Measurements from ENCODE around the gene SLC12A7.
A peak's percentile ranks its signal among the peaks of the same experiment; 100 is the strongest.

The SLC12A7 gene

DNA sequence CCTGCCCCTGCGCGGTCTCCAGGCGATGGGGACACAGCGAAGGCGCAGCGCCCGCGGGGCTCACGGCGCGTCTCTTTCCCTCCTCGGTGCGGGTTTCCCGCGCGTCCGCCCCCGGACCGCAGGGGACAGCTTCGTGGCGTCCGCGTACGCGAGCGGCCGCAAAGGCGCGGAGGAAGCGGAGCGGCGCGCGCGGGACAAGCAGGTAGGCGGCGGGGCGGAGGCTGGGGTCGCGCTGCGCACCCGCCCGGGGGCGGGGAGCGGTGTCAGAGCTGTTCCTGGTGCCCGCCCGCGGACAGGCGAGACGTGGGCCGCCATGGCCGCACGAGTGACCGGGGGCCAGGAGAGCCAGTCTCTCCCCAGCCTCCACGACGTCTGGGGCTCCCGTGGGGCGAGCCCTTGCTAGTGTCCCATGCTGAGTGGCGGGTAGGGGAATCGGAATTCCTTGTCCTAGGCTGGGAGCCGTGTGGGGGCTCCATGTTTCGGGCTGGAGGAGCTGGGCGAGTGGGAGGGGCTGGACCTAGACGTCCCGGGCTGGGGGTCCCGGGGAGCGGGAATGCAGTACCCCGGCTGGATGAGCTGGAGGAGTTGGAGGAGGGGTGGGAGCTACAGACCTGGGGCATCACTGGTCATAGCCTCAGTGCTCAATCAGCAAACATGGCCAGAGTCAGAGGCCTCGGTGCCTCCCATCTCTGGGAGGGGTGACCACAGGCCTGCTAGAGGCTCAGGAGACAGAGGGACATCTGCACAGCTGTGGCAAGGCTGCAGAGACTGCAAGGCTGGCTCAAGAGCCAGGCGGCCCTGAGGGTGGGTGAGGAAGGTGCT is 102.3 kb downstream of the SLC12A7 start:
- POLR2A ChIA-PET = interaction anchor here (0.8 kb wide), 1 partner anchor 108 kb away, joined by 3 read pairs; no protein-coding TSS in a partner anchor
- peak overlapping the region; percentile 46 for H3K4me3 ChIP-seq (ENCODE audit: low read depth, low read length)

DNA sequence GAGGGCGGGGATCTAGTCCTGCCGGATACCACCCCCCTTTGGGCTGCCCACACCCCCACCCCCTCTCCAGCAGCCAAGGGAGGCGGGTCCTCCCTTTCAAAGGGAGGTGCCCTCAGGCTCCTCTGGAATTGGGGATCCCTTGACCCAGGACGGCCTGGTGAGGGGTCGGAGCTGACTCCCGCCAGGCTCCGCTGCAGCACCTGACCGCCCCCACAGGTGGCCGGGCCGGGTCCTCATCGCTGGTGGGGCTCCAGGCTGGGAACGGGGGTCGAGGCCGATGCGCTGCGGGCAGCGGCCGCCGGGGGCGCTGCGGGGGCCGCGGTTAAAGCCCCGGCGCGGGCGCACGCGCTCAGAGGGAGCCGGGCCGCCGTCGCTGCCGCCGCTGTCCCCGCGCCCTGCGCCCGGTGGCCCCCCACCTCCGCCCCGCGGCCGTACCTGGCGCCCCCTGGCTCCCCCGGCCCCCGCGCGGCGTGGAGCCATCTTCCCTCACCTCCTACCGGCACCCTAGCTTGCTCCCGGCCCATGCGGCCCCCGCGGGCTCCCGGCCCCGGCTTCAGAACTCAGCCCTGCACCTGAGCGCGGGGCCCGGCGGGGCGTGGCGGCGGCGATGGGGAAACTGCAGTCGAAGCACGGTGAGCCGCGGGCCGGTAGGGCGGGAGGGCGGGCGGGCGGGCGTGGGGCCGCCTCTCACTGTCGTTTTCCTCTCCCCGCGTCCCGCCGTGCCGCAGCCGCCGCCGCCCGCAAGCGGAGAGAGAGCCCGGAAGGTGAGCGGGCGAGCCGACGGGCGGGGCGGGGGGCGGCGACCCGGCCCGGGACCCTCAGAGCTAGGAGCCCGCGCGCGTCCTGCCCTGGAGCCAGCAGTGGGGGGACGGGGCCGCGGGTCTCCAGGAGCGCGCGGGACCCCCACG is 103.2 kb downstream of the SLC12A7 start, which contains the start of gene NKD2:
TSS of gene NKD2 (plus strand) at position 352 of the 908 bp plus-strand sequence. CDS start at position 608, 256 bp downstream.
- Histone ChIP-seq H3K36me3 (ENCODE audit: control insufficient read depth in 2 of 2, insufficient read depth in 1 of 2, low read length in 2 of 2) (peaks cover 0 to 24% of the 10 kb centered on the region in 2 experiments; a peak in 1 of 3 replicates), H3K9me3 (ENCODE audit: control insufficient read depth, insufficient read depth, low read depth, low read length) (no peaks in the 10 kb centered on the region), H3K4me3 (ENCODE audit: low read depth, low read length) (peak within 1 kb of the TSS; percentile 46), H3K4me1 (ENCODE audit: control insufficient read depth, insufficient read depth, low read length) (peaks cover 23% of the 10 kb centered on the region), H3K27ac (ENCODE audit: extremely low read depth, low read depth, low read length) (peak within 1 kb of the TSS; percentile 56; the same call in 1 of the 2 replicates)
- ChIA-PET POLR2A (interaction anchor here (1.2 to 2.6 kb wide), 2 partner anchors 8 to 85 kb away, joined by 3 to 7 read pairs; no protein-coding TSS in a partner anchor), CTCF (interaction anchor here (0.5 to 6.7 kb wide), 21 partner anchors 11 to 789 kb away, joined by 3 to 90 read pairs (median 4); no protein-coding TSS in a partner anchor)
- no peak for TF ChIP-seq ZNF624 (tag by site-specific recombination; IDR thresholded peaks at IDR 0.05)
- peak; percentile 70 for TF ChIP-seq ZNF335 (tag by site-specific recombination; conservative IDR thresholded peaks at IDR 0.05)
- TF ChIP-seq, protein P1, sequence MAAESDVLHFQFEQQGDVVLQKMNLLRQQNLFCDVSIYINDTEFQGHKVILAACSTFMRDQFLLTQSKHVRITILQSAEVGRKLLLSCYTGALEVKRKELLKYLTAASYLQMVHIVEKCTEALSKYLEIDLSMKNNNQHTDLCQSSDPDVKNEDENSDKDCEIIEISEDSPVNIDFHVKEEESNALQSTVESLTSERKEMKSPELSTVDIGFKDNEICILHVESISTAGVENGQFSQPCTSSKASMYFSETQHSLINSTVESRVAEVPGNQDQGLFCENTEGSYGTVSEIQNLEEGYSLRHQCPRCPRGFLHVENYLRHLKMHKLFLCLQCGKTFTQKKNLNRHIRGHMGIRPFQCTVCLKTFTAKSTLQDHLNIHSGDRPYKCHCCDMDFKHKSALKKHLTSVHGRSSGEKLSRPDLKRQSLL (tag by site-specific recombination; IDR thresholded peaks at IDR 0.05) = no peak
- TF ChIP-seq, protein P2, sequence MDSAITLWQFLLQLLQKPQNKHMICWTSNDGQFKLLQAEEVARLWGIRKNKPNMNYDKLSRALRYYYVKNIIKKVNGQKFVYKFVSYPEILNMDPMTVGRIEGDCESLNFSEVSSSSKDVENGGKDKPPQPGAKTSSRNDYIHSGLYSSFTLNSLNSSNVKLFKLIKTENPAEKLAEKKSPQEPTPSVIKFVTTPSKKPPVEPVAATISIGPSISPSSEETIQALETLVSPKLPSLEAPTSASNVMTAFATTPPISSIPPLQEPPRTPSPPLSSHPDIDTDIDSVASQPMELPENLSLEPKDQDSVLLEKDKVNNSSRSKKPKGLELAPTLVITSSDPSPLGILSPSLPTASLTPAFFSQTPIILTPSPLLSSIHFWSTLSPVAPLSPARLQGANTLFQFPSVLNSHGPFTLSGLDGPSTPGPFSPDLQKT (IDR thresholded peaks at IDR 0.05; ENCODE audit: borderline replicate concordance, low read depth, low read length) = no peak
- TF ChIP-seq, protein P3, sequence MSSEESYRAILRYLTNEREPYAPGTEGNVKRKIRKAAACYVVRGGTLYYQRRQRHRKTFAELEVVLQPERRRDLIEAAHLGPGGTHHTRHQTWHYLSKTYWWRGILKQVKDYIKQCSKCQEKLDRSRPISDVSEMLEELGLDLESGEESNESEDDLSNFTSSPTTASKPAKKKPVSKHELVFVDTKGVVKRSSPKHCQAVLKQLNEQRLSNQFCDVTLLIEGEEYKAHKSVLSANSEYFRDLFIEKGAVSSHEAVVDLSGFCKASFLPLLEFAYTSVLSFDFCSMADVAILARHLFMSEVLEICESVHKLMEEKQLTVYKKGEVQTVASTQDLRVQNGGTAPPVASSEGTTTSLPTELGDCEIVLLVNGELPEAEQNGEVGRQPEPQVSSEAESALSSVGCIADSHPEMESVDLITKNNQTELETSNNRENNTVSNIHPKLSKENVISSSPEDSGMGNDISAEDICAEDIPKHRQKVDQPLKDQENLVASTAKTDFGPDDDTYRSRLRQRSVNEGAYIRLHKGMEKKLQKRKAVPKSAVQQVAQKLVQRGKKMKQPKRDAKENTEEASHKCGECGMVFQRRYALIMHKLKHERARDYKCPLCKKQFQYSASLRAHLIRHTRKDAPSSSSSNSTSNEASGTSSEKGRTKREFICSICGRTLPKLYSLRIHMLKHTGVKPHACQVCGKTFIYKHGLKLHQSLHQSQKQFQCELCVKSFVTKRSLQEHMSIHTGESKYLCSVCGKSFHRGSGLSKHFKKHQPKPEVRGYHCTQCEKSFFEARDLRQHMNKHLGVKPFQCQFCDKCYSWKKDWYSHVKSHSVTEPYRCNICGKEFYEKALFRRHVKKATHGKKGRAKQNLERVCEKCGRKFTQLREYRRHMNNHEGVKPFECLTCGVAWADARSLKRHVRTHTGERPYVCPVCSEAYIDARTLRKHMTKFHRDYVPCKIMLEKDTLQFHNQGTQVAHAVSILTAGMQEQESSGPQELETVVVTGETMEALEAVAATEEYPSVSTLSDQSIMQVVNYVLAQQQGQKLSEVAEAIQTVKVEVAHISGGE (tag by site-specific recombination; conservative IDR thresholded peaks at IDR 0.05; ENCODE audit: low read depth) = no peak
- peak; percentile 29; the same call in 1 of the 2 replicates for TF ChIP-seq WT1 (tag by site-specific recombination; IDR thresholded peaks at IDR 0.05)
- no peak for TF ChIP-seq ZBTB17 (tag by site-specific recombination; IDR thresholded peaks at IDR 0.05)
- peak; percentile 32; the same call in 1 of the 2 replicates for TF ChIP-seq ZNF660 (tag by site-specific recombination; IDR thresholded peaks at IDR 0.05)
- TF ChIP-seq EGR2 (tag by site-specific recombination; IDR thresholded peaks at IDR 0.05; ENCODE audit: low read depth) = 0 out of 2 replicates have a peak, but pooled peaks have one; percentile 18
- peak; percentile 36 for TF ChIP-seq ZBTB8A (tag by site-specific recombination; IDR thresholded peaks at IDR 0.05)
- 0 out of 2 replicates have a peak, but pooled peaks have one; percentile 23 for TF ChIP-seq ZSCAN30 (tag by site-specific recombination; IDR thresholded peaks at IDR 0.05)
- TF ChIP-seq GLIS1 (tag by site-specific recombination; IDR thresholded peaks at IDR 0.05) = peak; percentile 60
- TF ChIP-seq SCRT2 (tag by site-specific recombination; IDR thresholded peaks at IDR 0.05) = 0 out of 2 replicates have a peak, but pooled peaks have one; percentile 35

More for the DNA sequence above, 102.3 kb downstream of the SLC12A7 start:
- Histone ChIP-seq H3K27ac (ENCODE audit: extremely low read depth, low read depth, low read length) (peak overlapping the region; percentile 56; the same call in 1 of the 2 replicates), H3K4me1 (ENCODE audit: control insufficient read depth, insufficient read depth, low read length) (peaks cover 20% of the 10 kb centered on the region), H3K9me3 (ENCODE audit: control insufficient read depth, insufficient read depth, low read depth, low read length) (no peaks in the 10 kb centered on the region), H3K36me3 (ENCODE audit: control insufficient read depth in 2 of 2, insufficient read depth in 1 of 2, low read length in 2 of 2) (peaks cover 0 to 32% of the 10 kb centered on the region in 2 experiments; a peak in 1 of 3 replicates)
- CTCF ChIA-PET = interaction anchor here (0.5 to 6.7 kb wide), 24 partner anchors 10 to 692 kb away, joined by 3 to 90 read pairs (median 5); no protein-coding TSS in a partner anchor
- TF ChIP-seq ZBTB20 (tag by site-specific recombination; IDR thresholded peaks at IDR 0.05) (0 out of 2 replicates have a peak, but pooled peaks have one; percentile 40), ZNF664 (tag by site-specific recombination; IDR thresholded peaks at IDR 0.05) (no peak), ZNF610 (tag by site-specific recombination; IDR thresholded peaks at IDR 0.05; ENCODE audit: borderline replicate concordance) (no peak), GLIS2 (tag by site-specific recombination; IDR thresholded peaks at IDR 0.05) (peak; percentile 44; the same call in 1 of the 2 replicates), ZFHX2 (tag by site-specific recombination; conservative IDR thresholded peaks at IDR 0.05) (peak; percentile 94), YY1 (tag by site-specific recombination; IDR thresholded peaks at IDR 0.05) (no peak), EGR2 (tag by site-specific recombination; IDR thresholded peaks at IDR 0.05; ENCODE audit: low read depth) (peak; percentile 59; the same call in 1 of the 2 replicates), ZBTB8A (tag by site-specific recombination; IDR thresholded peaks at IDR 0.05) (peak; percentile 50; the same call in 1 of the 2 replicates), OSR2 (tag by site-specific recombination; IDR thresholded peaks at IDR 0.05) (no peak)
- TF ChIP-seq, protein P4, sequence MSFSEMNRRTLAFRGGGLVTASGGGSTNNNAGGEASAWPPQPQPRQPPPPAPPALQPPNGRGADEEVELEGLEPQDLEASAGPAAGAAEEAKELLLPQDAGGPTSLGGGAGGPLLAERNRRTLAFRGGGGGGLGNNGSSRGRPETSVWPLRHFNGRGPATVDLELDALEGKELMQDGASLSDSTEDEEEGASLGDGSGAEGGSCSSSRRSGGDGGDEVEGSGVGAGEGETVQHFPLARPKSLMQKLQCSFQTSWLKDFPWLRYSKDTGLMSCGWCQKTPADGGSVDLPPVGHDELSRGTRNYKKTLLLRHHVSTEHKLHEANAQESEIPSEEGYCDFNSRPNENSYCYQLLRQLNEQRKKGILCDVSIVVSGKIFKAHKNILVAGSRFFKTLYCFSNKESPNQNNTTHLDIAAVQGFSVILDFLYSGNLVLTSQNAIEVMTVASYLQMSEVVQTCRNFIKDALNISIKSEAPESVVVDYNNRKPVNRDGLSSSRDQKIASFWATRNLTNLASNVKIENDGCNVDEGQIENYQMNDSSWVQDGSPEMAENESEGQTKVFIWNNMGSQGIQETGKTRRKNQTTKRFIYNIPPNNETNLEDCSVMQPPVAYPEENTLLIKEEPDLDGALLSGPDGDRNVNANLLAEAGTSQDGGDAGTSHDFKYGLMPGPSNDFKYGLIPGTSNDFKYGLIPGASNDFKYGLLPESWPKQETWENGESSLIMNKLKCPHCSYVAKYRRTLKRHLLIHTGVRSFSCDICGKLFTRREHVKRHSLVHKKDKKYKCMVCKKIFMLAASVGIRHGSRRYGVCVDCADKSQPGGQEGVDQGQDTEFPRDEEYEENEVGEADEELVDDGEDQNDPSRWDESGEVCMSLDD (tag by site-specific recombination; IDR thresholded peaks at IDR 0.05) = 0 out of 2 replicates have a peak, but pooled peaks have one; percentile 32
- TF ChIP-seq, protein P5, sequence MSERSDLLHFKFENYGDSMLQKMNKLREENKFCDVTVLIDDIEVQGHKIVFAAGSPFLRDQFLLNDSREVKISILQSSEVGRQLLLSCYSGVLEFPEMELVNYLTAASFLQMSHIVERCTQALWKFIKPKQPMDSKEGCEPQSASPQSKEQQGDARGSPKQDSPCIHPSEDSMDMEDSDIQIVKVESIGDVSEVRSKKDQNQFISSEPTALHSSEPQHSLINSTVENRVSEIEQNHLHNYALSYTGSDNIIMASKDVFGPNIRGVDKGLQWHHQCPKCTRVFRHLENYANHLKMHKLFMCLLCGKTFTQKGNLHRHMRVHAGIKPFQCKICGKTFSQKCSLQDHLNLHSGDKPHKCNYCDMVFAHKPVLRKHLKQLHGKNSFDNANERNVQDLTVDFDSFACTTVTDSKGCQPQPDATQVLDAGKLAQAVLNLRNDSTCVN (tag by site-specific recombination; optimal IDR thresholded peaks at IDR 0.05) = peak; percentile 74
